GM12872 (cell line): ENCODE data around the gene SGPL1.

Source experiments
- TF ChIP-seq, protein P1 (sequence below): IDR thresholded peaks from 3 replicates; pipeline ENCODE4 v1.5.1; 2011; ENCODE audit warnings: low read depth, mild to moderate bottlenecking, low read length, moderate library complexity; ENCODE audit not compliant: insufficient read depth

SGPL1 gene

DNA sequence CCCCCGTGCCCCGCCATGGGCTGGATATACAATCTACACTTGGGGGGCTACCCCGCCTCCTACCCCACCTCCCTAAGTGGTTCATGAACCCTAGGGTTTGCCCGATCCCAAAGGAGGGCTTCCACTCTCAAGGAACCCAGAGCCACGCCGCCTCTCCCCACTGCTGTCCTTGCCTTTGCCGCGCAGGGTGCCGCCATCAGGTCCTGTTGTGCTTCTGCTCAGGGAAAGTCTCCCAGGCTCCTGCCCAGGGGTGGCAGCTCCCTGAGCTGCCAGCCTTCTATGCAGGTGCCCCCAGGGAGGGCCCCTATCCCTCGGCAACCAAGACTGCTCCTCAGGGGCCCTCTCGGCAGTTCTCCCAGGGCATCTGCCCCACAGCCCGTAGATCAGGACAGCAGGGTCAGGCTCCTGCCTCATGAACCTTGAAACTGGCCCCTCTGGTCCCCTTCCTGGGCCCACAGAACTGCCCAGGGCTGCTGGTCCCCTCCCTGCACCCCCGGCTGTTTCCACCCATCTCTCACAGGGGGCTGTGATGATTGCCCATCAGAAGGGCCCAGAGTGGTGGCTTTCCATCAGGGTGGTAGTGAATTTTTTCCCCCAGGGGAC, 85.6 kb downstream of the SGPL1 start:
- TF ChIP-seq, protein P1, sequence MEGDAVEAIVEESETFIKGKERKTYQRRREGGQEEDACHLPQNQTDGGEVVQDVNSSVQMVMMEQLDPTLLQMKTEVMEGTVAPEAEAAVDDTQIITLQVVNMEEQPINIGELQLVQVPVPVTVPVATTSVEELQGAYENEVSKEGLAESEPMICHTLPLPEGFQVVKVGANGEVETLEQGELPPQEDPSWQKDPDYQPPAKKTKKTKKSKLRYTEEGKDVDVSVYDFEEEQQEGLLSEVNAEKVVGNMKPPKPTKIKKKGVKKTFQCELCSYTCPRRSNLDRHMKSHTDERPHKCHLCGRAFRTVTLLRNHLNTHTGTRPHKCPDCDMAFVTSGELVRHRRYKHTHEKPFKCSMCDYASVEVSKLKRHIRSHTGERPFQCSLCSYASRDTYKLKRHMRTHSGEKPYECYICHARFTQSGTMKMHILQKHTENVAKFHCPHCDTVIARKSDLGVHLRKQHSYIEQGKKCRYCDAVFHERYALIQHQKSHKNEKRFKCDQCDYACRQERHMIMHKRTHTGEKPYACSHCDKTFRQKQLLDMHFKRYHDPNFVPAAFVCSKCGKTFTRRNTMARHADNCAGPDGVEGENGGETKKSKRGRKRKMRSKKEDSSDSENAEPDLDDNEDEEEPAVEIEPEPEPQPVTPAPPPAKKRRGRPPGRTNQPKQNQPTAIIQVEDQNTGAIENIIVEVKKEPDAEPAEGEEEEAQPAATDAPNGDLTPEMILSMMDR = no peak

DNA sequence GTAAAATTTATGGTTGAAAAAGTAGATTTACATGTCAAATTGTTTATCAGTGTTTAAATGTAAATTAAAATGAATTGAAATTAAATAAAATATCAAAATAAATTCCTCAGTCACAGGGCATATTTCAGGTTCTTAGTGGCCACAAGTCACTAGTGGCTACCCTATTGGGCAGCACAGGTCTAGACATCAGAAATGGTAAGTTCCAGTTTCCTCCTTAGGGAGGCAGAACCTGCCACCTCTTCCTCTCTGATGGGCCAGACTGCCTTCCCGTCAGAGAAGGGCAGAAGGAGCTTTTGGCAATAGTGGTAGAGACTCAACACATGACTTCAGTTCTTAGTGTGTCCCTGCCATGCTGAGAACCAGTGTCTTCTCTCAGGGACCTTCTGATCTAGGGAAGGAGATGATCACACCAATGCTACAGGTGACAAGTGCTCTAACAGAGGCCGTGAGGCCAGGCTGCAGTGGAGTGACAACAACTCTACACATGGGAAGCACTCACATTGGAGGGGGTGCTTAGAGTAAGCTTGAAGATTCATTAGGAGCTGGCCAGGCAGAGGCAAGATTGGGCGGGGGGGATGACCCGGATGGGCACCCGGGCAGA, 87.0 kb downstream of the SGPL1 start:
- TF ChIP-seq, protein P1 = no peak

DNA sequence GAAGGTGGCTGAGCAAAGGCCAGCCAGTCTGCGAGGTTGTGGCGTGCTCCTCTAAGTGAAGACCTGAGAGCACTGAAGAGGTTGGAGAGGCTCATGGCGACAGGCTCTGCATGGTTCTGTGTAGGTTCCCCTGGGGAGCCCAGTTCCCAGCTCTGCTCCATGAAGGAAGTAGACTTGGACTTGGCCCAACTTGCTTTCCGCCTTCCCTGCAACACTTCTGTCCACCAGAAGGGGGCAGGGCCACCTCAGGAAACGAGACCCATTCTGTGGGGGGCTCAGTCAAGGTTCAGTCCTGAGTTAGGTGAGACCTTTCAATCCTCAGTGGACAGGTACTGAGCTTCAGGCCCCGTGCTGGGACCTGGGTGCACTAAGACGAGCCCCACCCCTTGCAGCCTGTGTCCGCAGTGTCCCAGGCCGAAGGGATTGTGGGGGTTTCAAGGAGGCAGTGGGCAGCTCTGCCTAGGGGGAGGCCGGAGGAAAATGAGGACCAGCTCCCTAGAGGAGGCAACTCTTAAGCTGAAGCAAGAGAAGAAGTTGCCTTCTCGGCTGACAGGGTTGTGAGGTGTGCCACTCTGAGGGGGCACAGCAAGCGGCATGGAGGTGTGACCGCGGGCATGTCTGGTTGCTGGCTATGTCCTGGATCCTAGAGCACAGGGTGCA, 87.6 kb downstream of the SGPL1 start:
- TF ChIP-seq, protein P1 = peak; percentile 87

DNA sequence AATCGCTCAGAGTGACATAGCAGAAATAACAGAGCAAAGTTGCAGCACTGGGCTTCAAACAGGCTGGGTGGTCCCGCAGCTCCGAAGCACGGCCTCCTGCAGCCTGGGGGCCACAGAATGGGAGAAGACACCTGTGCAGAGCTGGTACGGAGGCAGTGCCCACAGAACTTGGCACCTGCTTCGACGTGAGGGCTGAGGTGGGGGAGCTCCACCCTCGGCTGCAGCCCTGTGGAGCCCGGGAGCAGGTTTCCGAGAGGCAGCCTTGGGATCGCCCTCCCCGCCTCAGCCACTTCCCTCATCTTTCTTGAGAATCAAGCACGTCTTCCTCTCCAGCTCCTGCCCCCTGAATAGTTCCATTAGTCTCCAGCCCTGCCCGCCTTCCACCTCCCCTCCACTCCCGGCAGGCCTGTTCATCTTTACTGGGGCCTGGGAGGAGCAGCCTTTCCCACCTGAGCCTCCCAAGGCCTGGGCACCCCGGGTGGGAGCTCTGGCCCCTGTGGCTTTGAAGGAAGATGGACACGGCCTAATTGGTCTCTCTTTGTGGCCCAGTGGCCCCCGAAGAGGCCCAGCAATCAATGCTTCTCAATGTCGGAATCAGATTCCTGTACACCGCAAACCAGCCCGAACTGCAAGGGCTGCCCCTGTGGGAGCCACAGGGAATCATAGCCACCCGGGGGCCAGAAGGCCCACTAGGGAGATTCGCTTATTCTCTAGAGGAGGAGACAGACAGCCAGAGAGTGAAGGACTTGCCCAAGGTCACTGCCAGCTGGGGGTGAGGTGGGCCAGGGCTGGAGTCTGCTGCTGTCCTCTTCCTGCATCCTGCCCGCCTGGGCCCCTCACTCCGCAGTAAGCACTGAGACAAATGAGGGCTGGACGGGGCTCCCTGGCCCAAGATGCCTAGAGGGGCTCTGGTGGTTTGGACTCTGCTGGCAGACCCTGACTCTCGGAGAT, 89.6 kb downstream of the SGPL1 start:
- TF ChIP-seq, protein P1 = no peak

DNA sequence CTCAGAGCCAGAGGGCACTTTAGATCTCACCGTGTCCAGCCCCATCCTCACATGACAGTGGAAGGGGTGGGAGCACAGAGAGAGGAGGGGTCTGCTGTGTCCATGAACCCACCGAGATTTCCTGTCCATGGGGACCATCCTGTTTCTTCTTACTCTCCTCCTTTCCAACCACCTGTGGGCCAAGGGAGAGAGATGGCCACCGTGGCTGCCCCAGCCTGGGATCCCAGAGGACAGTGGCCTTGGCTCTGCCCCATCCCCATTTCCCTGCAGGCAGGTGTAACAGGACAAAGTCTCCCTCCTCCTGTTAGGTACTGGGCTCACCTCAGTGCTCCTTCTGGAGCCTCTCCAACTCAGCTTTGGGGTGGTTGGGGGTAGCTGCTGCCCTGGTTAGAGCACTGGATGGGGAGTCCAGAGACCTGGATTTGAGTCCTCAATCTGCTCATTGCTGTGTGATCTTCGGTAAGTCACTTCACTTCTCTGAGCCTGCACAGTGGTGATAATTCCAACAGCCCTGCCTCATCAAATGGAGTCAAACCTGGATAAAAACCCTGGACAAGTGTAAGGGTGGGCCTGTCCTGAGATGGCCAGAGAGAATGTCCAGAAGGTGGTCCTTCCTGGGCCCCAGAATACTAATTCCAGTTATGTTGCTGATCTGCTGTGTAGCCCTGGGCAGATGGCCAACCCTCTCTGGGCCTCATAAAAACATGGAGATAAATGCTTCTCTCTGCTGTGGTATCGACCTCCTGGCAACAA, 90.5 kb downstream of the SGPL1 start:
- TF ChIP-seq, protein P1 = no peak

DNA sequence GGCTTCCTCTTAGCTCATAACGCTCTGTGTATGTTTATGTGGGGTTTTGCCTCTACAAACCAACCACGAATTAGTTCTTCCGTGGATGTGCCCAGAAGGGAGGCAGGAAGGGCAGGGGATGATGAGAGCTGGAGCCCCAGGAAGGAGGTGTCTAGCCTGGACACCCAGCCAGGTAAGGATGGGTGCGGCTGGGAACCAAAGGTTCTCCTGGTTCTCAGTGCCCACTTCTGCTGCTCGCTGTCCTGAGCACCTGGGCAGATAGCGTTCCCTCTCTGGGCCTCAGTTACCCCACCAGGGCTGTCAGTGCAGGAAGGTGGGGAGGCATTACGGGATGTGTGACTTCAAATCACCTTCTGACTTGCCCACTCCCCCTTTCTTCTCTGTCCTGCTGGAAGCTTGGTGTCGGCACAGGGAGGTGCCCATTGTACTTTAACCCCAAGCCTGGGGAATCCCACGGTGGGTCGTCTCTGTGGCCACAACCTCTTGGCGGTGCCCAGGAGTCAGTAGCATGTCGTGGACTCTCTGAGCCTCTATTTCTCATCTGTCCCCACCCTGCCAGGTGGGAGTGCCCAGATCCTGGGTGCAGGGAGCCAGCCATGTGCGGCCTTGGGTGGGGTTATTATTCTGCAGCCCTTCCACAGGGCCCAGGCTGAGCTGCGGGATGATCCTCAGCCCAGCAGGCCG, 91.3 kb downstream of the SGPL1 start:
- TF ChIP-seq, protein P1 = no peak
